Mesendoderm (in vitro differentiated cells): ENCODE measurements around the gene HOXC12.

Source experiments
- DNase-seq: peaks from one replicate; pipeline ENCODE4 v3.0.0; 2013
- H2AK5ac ChIP-seq: 2 replicates; pipeline ENCODE4 v1.6.1; 2013; ENCODE audit warnings: low read length, inconsistent platforms
- H2BK120ac ChIP-seq: 2 replicates; pipeline ENCODE4 v1.6.1; 2013; ENCODE audit warnings: low read depth, mild to moderate bottlenecking, low read length, moderate library complexity, mixed read lengths
- H2BK15ac ChIP-seq: replicated peaks from 2 replicates; pipeline ENCODE4 v1.6.1; 2013; ENCODE audit warnings: low read depth, mild to moderate bottlenecking, moderate library complexity
- H2BK5ac ChIP-seq: 2 replicates; pipeline ENCODE4 v1.6.1; 2013; ENCODE audit warnings: low read length, inconsistent platforms
- H3K18ac ChIP-seq: 2 replicates; pipeline ENCODE4 v1.6.1; 2013; ENCODE audit warnings: mild to moderate bottlenecking, low read length, mixed read lengths
- H3K23ac ChIP-seq: one replicate; pipeline ENCODE4 v1.6.1; 2013; ENCODE audit warnings: low read length
- H3K27ac ChIP-seq: 2 replicates; pipeline ENCODE4 v1.5.1; 2013; ENCODE audit warnings: low read depth, mild to moderate bottlenecking, inconsistent platforms, low read length, moderate library complexity
- H3K27me3 ChIP-seq: 2 replicates; pipeline ENCODE4 v1.6.1; 2013; ENCODE audit warnings: low read length, control low read depth, mild to moderate bottlenecking, inconsistent platforms; ENCODE audit not compliant: insufficient read depth, poor library complexity
- H3K36me3 ChIP-seq: 2 replicates; pipeline ENCODE4 v1.6.1; 2013; ENCODE audit warnings: low read length, inconsistent platforms; ENCODE audit not compliant: control insufficient read depth, insufficient read depth
- H3K4ac ChIP-seq: one replicate; pipeline ENCODE4 v1.6.1; 2013; ENCODE audit warnings: low read depth, mild to moderate bottlenecking, low read length, moderate library complexity
- H3K4me1 ChIP-seq: 2 replicates; pipeline ENCODE4 v1.6.1; 2013; ENCODE audit warnings: low read depth, low read length, inconsistent platforms; ENCODE audit not compliant: control insufficient read depth
- H3K4me2 ChIP-seq: 2 replicates; pipeline ENCODE4 v1.6.1; 2013; ENCODE audit warnings: low read length
- H3K4me3 ChIP-seq: 2 replicates; pipeline ENCODE4 v1.5.1; 2013; ENCODE audit warnings: mild to moderate bottlenecking, low read length
- H3K56ac ChIP-seq: one replicate; pipeline ENCODE4 v1.6.1; 2013; ENCODE audit warnings: low read length
- H3K79me1 ChIP-seq: 2 replicates; pipeline ENCODE4 v1.6.1; 2013; ENCODE audit warnings: low read length, inconsistent platforms
- H3K79me2 ChIP-seq: 2 replicates; pipeline ENCODE4 v1.6.1; 2013; ENCODE audit warnings: mild to moderate bottlenecking, low read length; ENCODE audit not compliant: control insufficient read depth, insufficient read depth
- H3K9ac ChIP-seq: 2 replicates; pipeline ENCODE4 v1.6.1; 2013; ENCODE audit warnings: low read length, inconsistent platforms
- H4K5ac ChIP-seq: one replicate; pipeline ENCODE4 v1.6.1; 2013; ENCODE audit warnings: low read length
- H4K8ac ChIP-seq: one replicate; pipeline ENCODE4 v1.6.1; 2013; ENCODE audit warnings: low read depth, mild to moderate bottlenecking, control low read depth, low read length, moderate library complexity
- WGBS: extraction: QIAGEN DNeasy Blood & Tissue Kit; methylation state at CpG from one replicate; pipeline ENCODE4 v1.1.7; 2013; ENCODE audit warnings: low lambda C conversion rate, missing lambda C conversion rate; ENCODE audit not compliant: insufficient coverage; ENCODE audit errors: extremely low coverage; 5-methylcytosine and 5-hydroxymethylcytosine counted together

The HOXC12 gene

DNA sequence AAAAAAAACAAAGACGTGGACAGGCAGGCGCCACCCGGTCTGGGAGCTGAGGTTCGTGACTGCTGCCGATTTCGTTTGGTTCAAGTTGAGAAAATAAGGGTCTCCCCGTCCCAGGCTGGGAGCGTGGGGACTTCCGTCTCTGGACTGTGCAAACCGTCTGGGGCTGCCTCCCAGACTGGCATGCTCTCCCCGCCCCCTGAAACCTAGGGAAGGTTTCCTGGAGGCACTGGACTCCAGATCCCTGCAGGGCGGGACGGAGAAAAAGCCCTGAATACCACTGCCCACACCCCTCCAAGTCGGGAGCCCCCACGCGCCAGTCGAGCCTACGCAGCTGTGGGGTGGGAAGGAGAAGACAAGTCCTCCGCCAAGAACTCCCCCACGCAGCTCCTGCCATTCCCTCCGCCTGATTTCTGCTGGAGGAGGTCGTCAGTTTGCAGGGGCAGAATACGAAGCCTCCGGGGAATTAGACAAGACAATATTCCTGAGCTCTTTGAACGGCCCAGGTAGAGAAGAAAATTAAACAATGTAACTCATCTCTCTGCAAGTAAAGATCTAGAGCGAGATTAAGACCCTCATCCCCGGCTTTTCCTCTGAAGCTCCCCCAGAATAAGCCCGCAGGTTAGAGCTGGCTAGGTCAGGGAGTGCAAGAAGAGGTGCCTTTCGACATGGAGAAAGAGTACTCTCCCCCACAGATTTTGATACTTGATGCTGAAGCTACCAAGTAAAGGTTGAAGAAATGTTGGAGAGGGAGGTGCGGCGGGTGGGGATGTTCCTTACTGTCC, 26.5 kb upstream of the HOXC12 start:
- Histone ChIP-seq H3K9ac (no peak overlapping the region), H3K56ac (no peak overlapping the region), H4K5ac (no peak overlapping the region), H3K79me2 (no peaks in the 10 kb centered on the region), H3K27me3 (peaks cover 93% of the 10 kb centered on the region), H3K79me1 (no peaks in the 10 kb centered on the region), H3K18ac (no peak overlapping the region), H2BK120ac (no peak overlapping the region), H3K27ac (no peak overlapping the region), H3K4me2 (no peak overlapping the region), H2BK5ac (no peak overlapping the region), H3K36me3 (no peaks in the 10 kb centered on the region), H3K4me3 (no peak overlapping the region), H3K4ac (no peak overlapping the region), H4K8ac (no peak overlapping the region), H2AK5ac (no peak overlapping the region), H2BK15ac (no peak overlapping the region), H3K23ac (no peak overlapping the region), H3K4me1 (no peaks in the 10 kb centered on the region)
- WGBS: no CpG with 5 or more reads among the region's 31 CpGs
- no peak for DNase-seq

DNA sequence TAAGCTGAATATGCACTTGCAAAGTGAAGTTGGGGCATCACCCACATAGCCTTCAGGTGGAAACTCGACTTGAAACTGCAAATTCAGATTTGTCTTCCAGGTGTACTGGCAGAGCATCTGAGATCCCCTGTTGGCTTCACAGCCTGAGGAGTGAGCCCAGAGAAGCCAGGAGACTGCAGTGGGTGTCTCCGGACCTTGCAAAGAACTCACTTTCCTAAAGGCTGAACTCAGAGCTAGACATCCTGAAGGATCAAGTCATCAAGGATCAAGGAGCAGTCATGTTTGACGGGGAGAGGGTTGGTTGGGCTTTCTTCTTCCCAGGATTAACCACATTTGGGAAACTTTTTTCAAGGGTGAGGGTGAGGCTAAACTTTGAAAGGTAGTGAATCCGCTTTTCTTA, 25.2 kb upstream of the HOXC12 start:
- Histone ChIP-seq H2BK15ac (no peak overlapping the region), H3K36me3 (no peaks in the 10 kb centered on the region), H3K79me2 (no peaks in the 10 kb centered on the region), H3K4ac (no peak overlapping the region), H2AK5ac (no peak overlapping the region), H2BK120ac (no peak overlapping the region), H3K27ac (no peak overlapping the region), H3K4me3 (no peak overlapping the region), H3K56ac (no peak overlapping the region), H2BK5ac (no peak overlapping the region), H3K18ac (no peak overlapping the region), H3K9ac (no peak overlapping the region), H3K27me3 (peaks cover 96% of the 10 kb centered on the region), H4K8ac (no peak overlapping the region), H3K4me2 (no peak overlapping the region), H3K79me1 (no peaks in the 10 kb centered on the region), H4K5ac (no peak overlapping the region), H3K4me1 (no peaks in the 10 kb centered on the region), H3K23ac (no peak overlapping the region)
- no peak for DNase-seq
- no CpG with 5 or more reads among the region's 4 CpGs for whole genome bisulfite sequencing

DNA sequence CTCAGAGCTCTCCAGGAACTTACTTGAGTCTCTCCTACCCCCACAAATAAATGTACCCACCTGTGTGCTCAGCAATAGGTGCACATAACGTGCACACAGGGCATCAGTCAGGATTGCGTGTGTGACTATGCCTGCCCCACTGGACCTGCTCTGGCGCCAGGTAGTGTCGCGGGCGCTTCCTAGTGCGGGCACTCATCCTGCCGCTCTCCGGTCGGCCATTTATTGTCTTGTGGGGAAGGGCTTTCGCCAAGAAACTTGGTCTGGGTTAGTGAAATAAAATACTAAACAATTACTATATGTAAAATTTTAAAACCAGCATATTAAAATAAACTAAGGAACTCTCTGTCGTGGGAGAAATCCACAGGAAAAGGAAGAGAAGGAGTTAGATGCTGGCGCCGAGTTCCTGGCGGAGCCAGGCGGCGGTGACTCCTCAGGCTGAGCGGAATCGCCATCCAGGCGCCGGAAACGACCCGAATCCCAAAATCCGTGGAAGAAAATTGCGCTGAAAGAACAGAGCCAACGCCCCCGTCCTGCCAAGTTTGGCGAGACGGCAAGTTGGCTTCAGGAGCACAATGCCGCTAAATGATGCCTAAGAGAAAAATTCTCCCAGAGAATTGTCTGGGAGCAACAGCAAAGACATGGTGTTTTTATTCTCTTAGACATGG, 24.0 kb upstream of the HOXC12 start:
- no CpG with 5 or more reads among the region's 30 CpGs for WGBS
- Histone ChIP-seq H3K4ac (no peak overlapping the region), H3K18ac (no peak overlapping the region), H2BK120ac (no peak overlapping the region), H3K9ac (no peak overlapping the region), H3K79me1 (no peaks in the 10 kb centered on the region), H4K5ac (no peak overlapping the region), H3K4me3 (no peak overlapping the region), H3K56ac (no peak overlapping the region), H3K36me3 (no peaks in the 10 kb centered on the region), H2BK15ac (no peak overlapping the region), H4K8ac (no peak overlapping the region), H2AK5ac (no peak overlapping the region), H3K27me3 (peaks cover 96% of the 10 kb centered on the region), H3K23ac (no peak overlapping the region), H3K4me1 (no peaks in the 10 kb centered on the region), H2BK5ac (no peak overlapping the region), H3K4me2 (no peak overlapping the region), H3K79me2 (no peaks in the 10 kb centered on the region), H3K27ac (no peak overlapping the region)
- DNase-seq: no peak

DNA sequence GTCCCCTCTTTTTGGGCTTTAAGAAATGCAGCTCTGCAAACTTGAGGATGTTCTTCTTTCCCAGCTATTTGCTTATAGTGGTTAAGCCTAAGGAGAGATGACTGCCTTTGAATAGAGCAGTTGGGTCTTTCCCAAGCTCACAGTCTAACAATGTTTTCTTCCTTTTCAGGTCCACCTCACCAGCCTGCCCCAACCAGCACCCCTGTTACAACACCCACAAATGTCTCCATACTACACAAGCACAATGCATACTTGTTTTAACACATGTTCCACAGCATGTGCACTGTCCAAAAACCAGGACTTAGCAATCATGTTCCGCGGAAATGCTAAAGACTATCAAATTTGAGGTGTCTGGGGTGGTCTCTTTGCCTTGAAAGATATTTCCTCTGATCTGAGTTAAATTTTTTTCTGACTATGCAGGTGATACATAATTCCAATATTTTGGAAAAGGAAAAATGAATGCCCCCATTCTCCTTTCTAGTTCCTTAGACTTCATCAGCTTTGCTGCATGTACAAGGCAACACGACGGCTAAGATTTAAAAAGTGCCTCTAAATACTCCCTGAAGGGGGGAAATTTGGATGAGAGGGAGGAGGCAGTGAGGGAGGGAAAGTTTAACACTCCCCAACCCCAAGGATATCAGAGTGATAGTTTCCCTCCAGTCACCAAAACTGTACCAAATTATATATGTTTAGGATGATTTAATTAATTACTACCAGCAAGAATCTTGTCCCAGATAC, 22.7 kb upstream of the HOXC12 start:
- Histone ChIP-seq H3K27me3 (peaks cover 96% of the 10 kb centered on the region), H2BK5ac (no peak overlapping the region), H3K79me1 (no peaks in the 10 kb centered on the region), H3K79me2 (no peaks in the 10 kb centered on the region), H3K4me3 (no peak overlapping the region), H3K4ac (no peak overlapping the region), H3K23ac (no peak overlapping the region), H3K9ac (no peak overlapping the region), H2BK120ac (no peak overlapping the region), H3K56ac (no peak overlapping the region), H4K5ac (no peak overlapping the region), H3K4me2 (no peak overlapping the region), H2AK5ac (no peak overlapping the region), H3K27ac (no peak overlapping the region), H3K18ac (no peak overlapping the region), H3K36me3 (no peaks in the 10 kb centered on the region), H2BK15ac (no peak overlapping the region), H3K4me1 (no peaks in the 10 kb centered on the region), H4K8ac (no peak overlapping the region)
- no CpG with 5 or more reads among the region's 4 CpGs for WGBS
- DNase-seq: no peak

DNA sequence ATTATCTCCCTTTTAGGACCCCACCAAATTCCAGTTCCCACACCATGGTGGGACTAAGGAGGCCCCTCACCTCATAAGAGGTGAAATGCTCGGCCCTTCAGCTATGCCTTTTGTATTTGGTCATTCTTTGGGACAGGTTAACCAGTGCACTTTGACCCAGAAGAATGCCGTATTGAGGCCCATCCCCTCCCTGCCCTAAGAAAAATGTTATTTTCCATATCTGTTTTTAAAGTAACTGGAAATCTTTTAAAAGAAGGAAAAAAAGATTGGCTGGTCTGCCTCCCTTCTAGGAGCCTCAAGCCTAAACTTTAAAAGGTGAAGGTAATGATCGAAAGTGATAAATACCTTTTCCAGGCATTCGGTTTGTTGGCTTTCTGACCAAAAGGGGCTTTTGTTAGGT, 21.8 kb upstream of the HOXC12 start:
- no CpG with 5 or more reads among the region's 4 CpGs for WGBS
- no peaks in the 10 kb centered on the region for H3K4me1 ChIP-seq
- H3K36me3 ChIP-seq: no peaks in the 10 kb centered on the region
- no peak overlapping the region for H4K8ac ChIP-seq
- H3K79me2 ChIP-seq: no peaks in the 10 kb centered on the region
- no peak overlapping the region for H2BK15ac ChIP-seq
- DNase-seq: no peak
- H2BK120ac ChIP-seq: no peak overlapping the region
- H3K56ac ChIP-seq: no peak overlapping the region
- peaks cover 96% of the 10 kb centered on the region for H3K27me3 ChIP-seq
- no peak overlapping the region for H4K5ac ChIP-seq
- H2AK5ac ChIP-seq: no peak overlapping the region
- no peak overlapping the region for H3K23ac ChIP-seq
- H2BK5ac ChIP-seq: no peak overlapping the region
- no peak overlapping the region for H3K18ac ChIP-seq
- no peak overlapping the region for H3K4me3 ChIP-seq
- no peak overlapping the region for H3K9ac ChIP-seq
- no peak overlapping the region for H3K4ac ChIP-seq
- H3K4me2 ChIP-seq: no peak overlapping the region
- H3K27ac ChIP-seq: no peak overlapping the region
- no peaks in the 10 kb centered on the region for H3K79me1 ChIP-seq
